Heart right ventricle (tissue), 16 donors: ENCODE results near the gene HDDC3. TPM values are rescaled to one million over a fixed set of nuclear protein-coding genes. Genes with fewer than 3 reads are reported as not detected.

Experiments used
- ATAC-seq, 8 donors: fragments of 200-7000 bp; cut with Tn5 transposase; one replicate each; pipeline ENCODE4 v1.9.1; 2020; ENCODE audit warnings: mild to moderate bottlenecking in 8 of 8, moderate library complexity in 8 of 8, moderate number of reproducible peaks in 1 of 8
- DNase-seq, 2 donors: peaks; one replicate each; pipeline ENCODE4 v3.0.0-alpha.2; 2020
- H3K27ac ChIP-seq, 10 donors: fragments of 200-600 bp; sonication (generic) in 2 of 10; one replicate each; pipeline versions ENCODE4 v1.5.0 to v1.8.0; 2020 to 2022; ENCODE audit warnings: mild to moderate bottlenecking in 3 of 10
- H3K27me3 ChIP-seq, 7 donors: fragments of 200-600 bp; one replicate each; pipeline ENCODE4 v1.8.0; 2021 to 2022; ENCODE audit warnings: mild to moderate bottlenecking in 2 of 7
- H3K36me3 ChIP-seq, 9 donors: fragments of 200-600 bp; sonication (generic) in 1 of 9; one replicate each; pipeline versions ENCODE4 v1.5.0 to v1.8.0; 2020 to 2022; ENCODE audit warnings: mild to moderate bottlenecking in 2 of 9
- H3K4me1 ChIP-seq, 9 donors: fragments of 200-600 bp; sonication (generic) in 1 of 9; one replicate each; pipeline versions ENCODE4 v1.5.0 to v1.8.0; 2020 to 2022; ENCODE audit warnings: mild to moderate bottlenecking in 4 of 9
- H3K4me3 ChIP-seq, 10 donors: fragments of 200-600 bp; sonication (generic) in 2 of 10; one replicate each; pipeline versions ENCODE4 v1.5.0 to v1.8.0; 2020 to 2022; ENCODE audit warnings: mild to moderate bottlenecking in 7 of 10, moderate library complexity in 2 of 10
- H3K9me3 ChIP-seq, 11 donors: fragments of 200-600 bp in 10 of 11; sonication (generic) in 2 of 11; one replicate each; pipeline versions ENCODE4 v1.5.0 to v1.8.0; 2013 to 2022; ENCODE audit warnings: mild to moderate bottlenecking in 2 of 11, control low read depth in 1 of 11, moderate library complexity in 1 of 11
- CTCF ChIP-seq, 9 donors: fragments of 200-600 bp; sonication (generic) in 2 of 9; IDR thresholded peaks; one replicate each; pipeline versions ENCODE4 v1.5.0 to v1.8.0; 2021 to 2022; ENCODE audit warnings: antibody characterized with exemption in 9 of 9, mild to moderate bottlenecking in 5 of 9, moderate library complexity in 1 of 9
- WGBS, 2 donors: extraction: QIAGEN DNeasy Blood & Tissue Kit; methylation state at CpG; one replicate each; pipeline ENCODE4 v1.1.7; 2013; ENCODE audit warnings: inconsistent platforms in 1 of 2; 5-methylcytosine and 5-hydroxymethylcytosine counted together
- intact Hi-C, 10 donors: fragments of 100-400 bp; cut with DNase I; formaldehyde crosslinking; loops; one replicate each; pipeline versions ENCODE4 v1.11.1 to v1.14.2; 2022
- polyA plus RNA-seq, 2 donors: library from polyadenylated mRNA; stranded (reverse); fragments of 200-250 nt; gene quantifications; one replicate each; pipeline ENCODE4 v1.2.3, GENCODE V29; 2013
- total RNA-seq, 10 donors: library from RNA; stranded (reverse); fragmentation: NEBNext Ultra II Directional in 3 of 10; extraction: Animal tissue kit (Norgen Biotek cat#: 25700) in 3 of 10; gene quantifications; one replicate each; pipeline versions ENCODE4 v1.2.1 to v1.2.4, GENCODE V29; 2021 to 2023
- donor health status: Arrhythmogenic right ventricular cardiomyopathy.
- donor health status: ischemic (EF 13 %, LVEDD 7.1; RV severe dilation, severe dysfunction).
- donor health status: healthy with polysubstance abuse.
- donor health status: DM: no; HTN: yes; CAD: no.
- donor health status: DM: no; HTN: no; CAD: no.
- donor health status: ischemic (EF 25% LVEDD 6.9; RV normal size, moderate dysfunction).
- donor health status: ischemic (EF 25% LVEDD 5.7; RV mildly dilated, moderate dysfunction).
- donor health status: healthy.
- donor health status: DM: yes; HTN: yes; CAD: no.
- donor health status: Ischemic cardiomyopathy.
- donor health status: ischemic (EF 35%, LVEDD 5.7; RV mildly dilated, moderate dysfunction).
- donor health status: nonischemic (EF 11% LVEDD 7.7; RV severe dilation, severe dysfunction).
- donor health status: DM: yes; HTN: yes; CAD: no.
- donor health status: PGD.
- donor health status: ischemic (EF 29% LVEDD 5.4; RV normal size, mild dysfunction).
- donor health status: nonischemic (EF 23%, LVEDD 6.1; RV moderate dilation, normal function).

Gene HDDC3
- total and polyA plus RNA-seq, 12 donors: 10.7 to 18.2 (median 14.7) TPM

- Histone ChIP-seq H3K27me3 (no peaks in the 10 kb centered on the region), H3K36me3 (peaks cover 0 to 46% (median 28%) of the 10 kb centered on the region in 9 donors), H3K27ac (peak overlapping the region; percentile 79 to 97 (median 94)), H3K9me3 (no peaks in the 10 kb centered on the region), H3K4me3 (peak overlapping the region; percentile 76 to 93 (median 86)), H3K4me1 (peaks cover 6 to 56% (median 39%) of the 10 kb centered on the region in 9 donors)
- peak in 1 of 9 donors; percentile 20 for TF ChIP-seq CTCF (IDR thresholded peaks at IDR 0.05)
- peak in 6 of 8 donors; percentile 8 to 37 (median 22) for ATAC-seq
- 67 to 71% methylated on average over 18 of the region's 18 CpGs for WGBS, 2 donors
- no peak for DNase-seq
- intact Hi-C loops: loop anchor here in 3 of 10 donors (1.0 to 2.0 kb wide), 3 partner anchors 25 to 28 kb away; partner anchors contain the start of gene HDDC3 (in 1 of the 3)
These were observed 28.4 kb downstream of the HDDC3 start for GRCh38 chr15:90903733-90904536.

- 0 to 1% methylated on average over 69 to 81 of the region's 81 CpGs for WGBS, 2 donors
- Histone ChIP-seq H3K4me3 (peak within 1 kb of the TSS; percentile 76 to 93 (median 86)), H3K9me3 (no peaks in the 10 kb centered on the region), H3K27me3 (no peaks in the 10 kb centered on the region), H3K27ac (peak within 1 kb of the TSS; percentile 79 to 97 (median 94)), H3K36me3 (peaks cover 0 to 38% (median 27%) of the 10 kb centered on the region in 9 donors), H3K4me1 (peaks cover 6 to 48% (median 33%) of the 10 kb centered on the region in 9 donors)
- ATAC-seq (peak; percentile 48 to 66 (median 58)), DNase-seq (peak; percentile 58 to 66)
- TF ChIP-seq CTCF (IDR thresholded peaks at IDR 0.05): peak in 1 of 9 donors; percentile 3
- intact Hi-C loops: loop anchor here in 6 of 10 donors (1.0 to 2.0 kb wide), 4 partner anchors 26 to 31 kb away; partner anchors contain the start of gene HDDC3 (in 4 of the 6)
These were observed 29.3 kb downstream of the HDDC3 start, which contains the start of gene MAN2A2 for GRCh38 chr15:90902840-90903732. MAN2A2 (plus strand) TSS chr15:90903302; CDS start chr15:90904208, 906 bp downstream.

- Histone ChIP-seq H3K4me3 (peak overlapping the region; percentile 24 to 92 (median 82)), H3K9me3 (no peaks in the 10 kb centered on the region), H3K36me3 (peaks cover 0 to 29% (median 23%) of the 10 kb centered on the region in 9 donors), H3K27ac (peak overlapping the region; percentile 79 to 97 (median 93)), H3K27me3 (no peaks in the 10 kb centered on the region), H3K4me1 (peaks cover 6 to 39% (median 24%) of the 10 kb centered on the region in 9 donors)
- ATAC-seq (peak; percentile 88 to 94 (median 90)), DNase-seq (peak; percentile 70 to 81)
- intact Hi-C loops: loop anchor here in 5 of 10 donors (1.0 to 2.0 kb wide), 3 partner anchors 29 to 32 kb away; partner anchors contain the start of gene HDDC3 (in 3 of the 5)
- WGBS, 2 donors: 0% methylated on average over 40 to 71 of the region's 71 CpGs
- TF ChIP-seq CTCF (IDR thresholded peaks at IDR 0.05): peak; percentile 34 to 97 (median 80)
These were observed 30.1 kb downstream of the HDDC3 start for GRCh38 chr15:90902040-90902839.
